Pons (tissue), 1 donor: ENCODE results near the gene LPP.
"Not testable (repeated sequence)": the region's sequence is repeated elsewhere in the genome, so short reads cannot be mapped to it uniquely, and the experiment has no call there.

Source experiments
- DNase-seq: peaks from one replicate; pipeline ENCODE4 v3.0.0-alpha.2; 2016; ENCODE audit warnings: low spot score

LPP gene

GRCh38 chr3:188584958-188585689 lies 431.2 kb downstream of the LPP start:
- DNase-seq, result peak; percentile 40

- DNase-seq, result no peak
Measured at GRCh38 chr3:188589071-188589470, 435.1 kb downstream of the LPP start.

- no peak for DNase-seq
Measured at GRCh38 chr3:188589771-188590170, 435.8 kb downstream of the LPP start.

GRCh38 chr3:188590557-188590956 lies 436.6 kb downstream of the LPP start:
- DNase-seq, result no peak

- peak; percentile 51 for DNase-seq
Measured at GRCh38 chr3:188594139-188594538, 440.2 kb downstream of the LPP start.

- DNase-seq, result no peak
Measured at GRCh38 chr3:188595890-188596376, 442.0 kb downstream of the LPP start.

GRCh38 chr3:188598894-188599293 lies 444.9 kb downstream of the LPP start:
- DNase-seq, result no peak

- no peak for DNase-seq
Measured at GRCh38 chr3:188602111-188602510, 448.2 kb downstream of the LPP start.

- DNase-seq, result no peak
Measured at GRCh38 chr3:188602620-188603019, 448.7 kb downstream of the LPP start.

- DNase-seq, result no peak
Measured at GRCh38 chr3:188604651-188605050, 450.7 kb downstream of the LPP start.

GRCh38 chr3:188605231-188605630 lies 451.3 kb downstream of the LPP start:
- DNase-seq, result no peak

GRCh38 chr3:188605905-188606304 lies 451.9 kb downstream of the LPP start:
- no peak for DNase-seq

- no peak for DNase-seq
Measured at GRCh38 chr3:188607805-188608315, 453.9 kb downstream of the LPP start.

GRCh38 chr3:188608401-188608800 lies 454.4 kb downstream of the LPP start:
- no peak for DNase-seq

GRCh38 chr3:188613721-188614120 lies 459.8 kb downstream of the LPP start:
- not testable (repeated sequence) for DNase-seq

GRCh38 chr3:188617270-188617669 lies 463.3 kb downstream of the LPP start:
- no peak for DNase-seq

- DNase-seq, result no peak
Measured at GRCh38 chr3:188617988-188618701, 464.2 kb downstream of the LPP start.

GRCh38 chr3:188620752-188621151 lies 466.8 kb downstream of the LPP start:
- DNase-seq, result no peak

GRCh38 chr3:188624384-188624783 lies 470.4 kb downstream of the LPP start:
- DNase-seq, result peak; percentile 49

GRCh38 chr3:188624828-188625227 lies 470.9 kb downstream of the LPP start:
- no peak for DNase-seq

GRCh38 chr3:188627652-188628051 lies 473.7 kb downstream of the LPP start:
- no peak for DNase-seq

GRCh38 chr3:188631291-188632010 lies 477.5 kb downstream of the LPP start:
- no peak for DNase-seq

- DNase-seq, result no peak
Measured at GRCh38 chr3:188633206-188633605, 479.2 kb downstream of the LPP start.
